ENCODE results near the gene SHQ1. TPM values are rescaled to one million over a fixed set of nuclear protein-coding genes. Genes with fewer than 3 reads are reported as not detected.

Gene SHQ1
- total RNA-seq, 1 experiment from 2014 or later, result 27.6 TPM

DNA sequence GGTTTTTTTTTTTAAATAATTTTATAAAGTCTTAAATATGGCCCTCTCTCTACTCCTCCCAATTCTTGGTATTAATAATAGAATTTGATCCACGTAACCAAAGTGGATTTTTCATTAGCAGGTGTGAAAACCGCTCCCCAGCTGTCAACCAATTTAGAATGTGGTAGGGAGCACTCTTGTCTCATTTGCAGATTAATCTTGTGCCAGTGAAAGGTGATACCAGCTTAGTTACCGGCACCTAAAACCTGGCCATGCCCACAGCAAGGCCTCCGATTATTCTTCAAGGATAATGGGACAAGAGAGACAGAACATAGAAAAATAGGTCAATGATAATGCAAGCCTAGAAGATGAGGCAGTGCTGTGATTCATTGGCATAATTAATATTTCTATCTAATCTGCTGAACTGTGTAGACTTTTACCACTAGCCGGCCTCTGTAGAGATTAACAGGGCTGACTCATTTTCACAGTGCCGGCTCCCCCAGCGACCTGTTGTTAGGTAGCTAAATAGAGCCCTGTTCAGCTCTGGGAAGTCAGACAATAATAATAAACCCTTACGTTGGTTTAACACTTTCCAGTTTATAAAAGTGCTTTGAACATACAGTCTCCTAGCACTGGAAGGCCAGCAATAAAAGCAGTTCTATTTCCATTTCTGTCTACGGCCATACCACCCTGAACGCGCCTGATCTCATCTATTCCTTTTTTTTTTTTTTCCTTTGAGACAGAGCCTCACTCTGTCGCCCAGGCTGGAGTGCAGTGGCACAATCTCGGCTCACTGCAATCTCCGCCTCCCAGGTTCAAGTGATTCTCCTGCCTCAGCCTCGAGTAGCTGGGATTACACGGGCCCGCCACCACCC lies 102.9 kb downstream of the SHQ1 start:
- H3K4me3 ChIP-seq (replicated peaks in 1 of 2; ENCODE audit: low read depth in 1 of 2, low read length in 2 of 2), result no peak overlapping the region
- TF ChIP-seq CEBPB (IDR thresholded peaks at IDR 0.05; ENCODE audit: low read depth) (no peak), SP1 (IDR thresholded peaks at IDR 0.05; ENCODE audit: low read depth) (no peak), FOSL1 (IDR thresholded peaks at IDR 0.05; ENCODE audit: low read depth) (no peak), ELF1 (IDR thresholded peaks at IDR 0.05; ENCODE audit: borderline replicate concordance, low read depth) (no peak), ATF3 (IDR thresholded peaks at IDR 0.05) (no peak), SRF (IDR thresholded peaks at IDR 0.05; ENCODE audit: low read depth) (no peak), TCF7L2 (IDR thresholded peaks at IDR 0.05; ENCODE audit: borderline replicate concordance, extremely low read depth, insufficient read depth, insufficient read length) (no peak), CBX3 (IDR thresholded peaks at IDR 0.05; ENCODE audit: low read depth) (no peak), RAD21 (IDR thresholded peaks at IDR 0.05; ENCODE audit: low read depth) (no peak), EZH2phosphoT487 (IDR thresholded peaks at IDR 0.05; ENCODE audit: borderline replicate concordance) (no peak), YY1 (IDR thresholded peaks at IDR 0.05; ENCODE audit: extremely low read depth, insufficient replicate concordance, low read depth, low read length) (no peak), JUND (IDR thresholded peaks at IDR 0.05) (no peak), EGR1 (IDR thresholded peaks at IDR 0.05; ENCODE audit: low read depth) (no peak), ZFX (IDR thresholded peaks at IDR 0.05) (no peak), POLR2A (IDR thresholded peaks at IDR 0.05; ENCODE audit: borderline replicate concordance, extremely low read depth, insufficient read depth, insufficient read length) (no peak), MAX (IDR thresholded peaks at IDR 0.05) (no peak), ZNF274 (IDR thresholded peaks at IDR 0.05; ENCODE audit: low read depth, low read length) (no peak), EZH2 (IDR thresholded peaks at IDR 0.05) (no peak)
- TF ChIP-seq, protein P1, sequence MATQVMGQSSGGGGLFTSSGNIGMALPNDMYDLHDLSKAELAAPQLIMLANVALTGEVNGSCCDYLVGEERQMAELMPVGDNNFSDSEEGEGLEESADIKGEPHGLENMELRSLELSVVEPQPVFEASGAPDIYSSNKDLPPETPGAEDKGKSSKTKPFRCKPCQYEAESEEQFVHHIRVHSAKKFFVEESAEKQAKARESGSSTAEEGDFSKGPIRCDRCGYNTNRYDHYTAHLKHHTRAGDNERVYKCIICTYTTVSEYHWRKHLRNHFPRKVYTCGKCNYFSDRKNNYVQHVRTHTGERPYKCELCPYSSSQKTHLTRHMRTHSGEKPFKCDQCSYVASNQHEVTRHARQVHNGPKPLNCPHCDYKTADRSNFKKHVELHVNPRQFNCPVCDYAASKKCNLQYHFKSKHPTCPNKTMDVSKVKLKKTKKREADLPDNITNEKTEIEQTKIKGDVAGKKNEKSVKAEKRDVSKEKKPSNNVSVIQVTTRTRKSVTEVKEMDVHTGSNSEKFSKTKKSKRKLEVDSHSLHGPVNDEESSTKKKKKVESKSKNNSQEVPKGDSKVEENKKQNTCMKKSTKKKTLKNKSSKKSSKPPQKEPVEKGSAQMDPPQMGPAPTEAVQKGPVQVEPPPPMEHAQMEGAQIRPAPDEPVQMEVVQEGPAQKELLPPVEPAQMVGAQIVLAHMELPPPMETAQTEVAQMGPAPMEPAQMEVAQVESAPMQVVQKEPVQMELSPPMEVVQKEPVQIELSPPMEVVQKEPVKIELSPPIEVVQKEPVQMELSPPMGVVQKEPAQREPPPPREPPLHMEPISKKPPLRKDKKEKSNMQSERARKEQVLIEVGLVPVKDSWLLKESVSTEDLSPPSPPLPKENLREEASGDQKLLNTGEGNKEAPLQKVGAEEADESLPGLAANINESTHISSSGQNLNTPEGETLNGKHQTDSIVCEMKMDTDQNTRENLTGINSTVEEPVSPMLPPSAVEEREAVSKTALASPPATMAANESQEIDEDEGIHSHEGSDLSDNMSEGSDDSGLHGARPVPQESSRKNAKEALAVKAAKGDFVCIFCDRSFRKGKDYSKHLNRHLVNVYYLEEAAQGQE (IDR thresholded peaks at IDR 0.05; ENCODE audit: low read depth), result no peak
- TF ChIP-seq, protein P2, sequence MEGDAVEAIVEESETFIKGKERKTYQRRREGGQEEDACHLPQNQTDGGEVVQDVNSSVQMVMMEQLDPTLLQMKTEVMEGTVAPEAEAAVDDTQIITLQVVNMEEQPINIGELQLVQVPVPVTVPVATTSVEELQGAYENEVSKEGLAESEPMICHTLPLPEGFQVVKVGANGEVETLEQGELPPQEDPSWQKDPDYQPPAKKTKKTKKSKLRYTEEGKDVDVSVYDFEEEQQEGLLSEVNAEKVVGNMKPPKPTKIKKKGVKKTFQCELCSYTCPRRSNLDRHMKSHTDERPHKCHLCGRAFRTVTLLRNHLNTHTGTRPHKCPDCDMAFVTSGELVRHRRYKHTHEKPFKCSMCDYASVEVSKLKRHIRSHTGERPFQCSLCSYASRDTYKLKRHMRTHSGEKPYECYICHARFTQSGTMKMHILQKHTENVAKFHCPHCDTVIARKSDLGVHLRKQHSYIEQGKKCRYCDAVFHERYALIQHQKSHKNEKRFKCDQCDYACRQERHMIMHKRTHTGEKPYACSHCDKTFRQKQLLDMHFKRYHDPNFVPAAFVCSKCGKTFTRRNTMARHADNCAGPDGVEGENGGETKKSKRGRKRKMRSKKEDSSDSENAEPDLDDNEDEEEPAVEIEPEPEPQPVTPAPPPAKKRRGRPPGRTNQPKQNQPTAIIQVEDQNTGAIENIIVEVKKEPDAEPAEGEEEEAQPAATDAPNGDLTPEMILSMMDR (IDR thresholded peaks at IDR 0.05 in 2 of 3, conservative IDR thresholded peaks at IDR 0.05 in 1 of 3; ENCODE audit: borderline replicate concordance in 1 of 3, insufficient read depth in 1 of 3, low read depth in 2 of 3, low read length in 2 of 3), result no peak
- intact Hi-C loops (cut with micrococcal nuclease), result no loop called here
- H3K79me2 ChIP-seq (ENCODE audit: insufficient read depth, low read length), result no peaks in the 10 kb centered on the region
- H3K27ac ChIP-seq (ENCODE audit: low read depth, low read length), result no peak overlapping the region
- no TSS peak for BruUV-seq (replicated peaks)
- DNase-seq (ENCODE audit: low read depth, low spot score), result no peak
- H4K20me1 ChIP-seq (ENCODE audit: insufficient read depth), result no peaks in the 10 kb centered on the region
- no peak overlapping the region for H3K9ac ChIP-seq (ENCODE audit: low read length)
- H2AFZ ChIP-seq (ENCODE audit: low read depth, low read length, poor library complexity, severe bottlenecking), result no peak overlapping the region
- ChIA-PET CTCF (no interaction called here), POLR2A (interaction anchor here (0.6 kb wide), 1 partner anchor 50 kb away, joined by 6 read pairs; no protein-coding TSS in a partner anchor), RAD21 (ENCODE audit: low non-redundant PET in 1 of 2, low total read pairs in 2 of 2, uncharacterized antibody in 2 of 2, unreplicated experiment in 2 of 2) (interaction anchor here in 1 of 2 experiments (0.7 kb wide), 1 partner anchor 213 kb away, joined by 4 read pairs; no protein-coding TSS in a partner anchor)
- ATAC-seq, result no peak
- H3K36me3 ChIP-seq (ENCODE audit: control insufficient read depth in 1 of 2, insufficient read depth in 2 of 2, low read length in 2 of 2), result no peaks in the 10 kb centered on the region
- H3K9me2 ChIP-seq (ENCODE audit: insufficient read depth), result no peaks in the 10 kb centered on the region
- no peaks in the 10 kb centered on the region for H3K27me3 ChIP-seq (ENCODE audit: insufficient read depth, low read length)
- H3K9me3 ChIP-seq (ENCODE audit: control insufficient read depth in 1 of 2, insufficient read depth in 1 of 2, low read depth in 1 of 2, low read length in 2 of 2), result no peaks in the 10 kb centered on the region
- H3K4me2 ChIP-seq (ENCODE audit: low read length), result no peak overlapping the region
- no peaks in the 10 kb centered on the region; a peak in 1 of 4 replicates for H3K4me1 ChIP-seq (ENCODE audit: control insufficient read depth in 1 of 2, insufficient read depth in 2 of 2, low read length in 2 of 2)

Measured in HCT116 (cell line).